Esophagus muscularis mucosa (tissue), 3 donors: Measurements from ENCODE around the gene DIP2B.

Experiments
- POLR2A ChIP-seq: fragments of 450-650 bp; IDR thresholded peaks from one replicate; pipeline ENCODE4 v1.6.1; 2017; ENCODE audit warnings: antibody characterized with exemption, moderate library complexity, mild to moderate bottlenecking, low read depth
- TF ChIP-seq, protein P1 (sequence below), 3 experiments: fragments of 200-600 bp in 2 of 3; fragments of 450-650 bp in 1 of 3; sonication (generic) in 2 of 3; IDR thresholded peaks; one replicate each; pipeline ENCODE4 v1.5.1; 2017 to 2019; ENCODE audit warnings: antibody characterized with exemption in 3 of 3, mild to moderate bottlenecking in 2 of 3, moderate library complexity in 1 of 3

DNA sequence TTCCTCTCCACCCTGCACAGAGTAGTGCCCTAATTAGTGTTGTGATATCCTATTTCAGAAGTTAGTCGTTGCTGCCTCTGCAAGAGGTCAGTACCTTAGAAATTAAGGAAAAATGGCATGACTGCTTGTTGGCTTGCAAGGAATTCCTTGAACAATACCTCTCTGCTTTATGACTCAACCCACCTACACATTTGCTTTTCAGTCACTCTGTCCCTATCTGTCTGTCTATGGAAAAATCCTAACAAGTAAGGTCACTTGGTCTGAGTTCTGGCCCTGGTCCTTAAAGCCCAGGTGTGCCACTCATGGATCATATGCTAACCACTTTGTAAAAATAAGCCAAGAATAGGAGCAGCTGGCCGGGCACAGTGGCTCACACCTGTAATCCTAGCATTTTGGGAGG, 142.7 kb downstream of the DIP2B start:
- no peak for TF ChIP-seq POLR2A
- TF ChIP-seq, protein P1, sequence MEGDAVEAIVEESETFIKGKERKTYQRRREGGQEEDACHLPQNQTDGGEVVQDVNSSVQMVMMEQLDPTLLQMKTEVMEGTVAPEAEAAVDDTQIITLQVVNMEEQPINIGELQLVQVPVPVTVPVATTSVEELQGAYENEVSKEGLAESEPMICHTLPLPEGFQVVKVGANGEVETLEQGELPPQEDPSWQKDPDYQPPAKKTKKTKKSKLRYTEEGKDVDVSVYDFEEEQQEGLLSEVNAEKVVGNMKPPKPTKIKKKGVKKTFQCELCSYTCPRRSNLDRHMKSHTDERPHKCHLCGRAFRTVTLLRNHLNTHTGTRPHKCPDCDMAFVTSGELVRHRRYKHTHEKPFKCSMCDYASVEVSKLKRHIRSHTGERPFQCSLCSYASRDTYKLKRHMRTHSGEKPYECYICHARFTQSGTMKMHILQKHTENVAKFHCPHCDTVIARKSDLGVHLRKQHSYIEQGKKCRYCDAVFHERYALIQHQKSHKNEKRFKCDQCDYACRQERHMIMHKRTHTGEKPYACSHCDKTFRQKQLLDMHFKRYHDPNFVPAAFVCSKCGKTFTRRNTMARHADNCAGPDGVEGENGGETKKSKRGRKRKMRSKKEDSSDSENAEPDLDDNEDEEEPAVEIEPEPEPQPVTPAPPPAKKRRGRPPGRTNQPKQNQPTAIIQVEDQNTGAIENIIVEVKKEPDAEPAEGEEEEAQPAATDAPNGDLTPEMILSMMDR (IDR thresholded peaks at IDR 0.05) = no peak
